Colonic mucosa (tissue), 4 donors: ENCODE results near the gene ARSB. TPM values are rescaled to one million over a fixed set of nuclear protein-coding genes. Genes with fewer than 3 reads are reported as not detected.
A peak's percentile ranks its signal among the peaks of the same experiment; 100 is the strongest.

ENCODE experiments used
- DNase-seq: peaks from one replicate; pipeline ENCODE4 v3.0.0-alpha.2; 2020
- H3K27ac ChIP-seq: fragments of 200-600 bp; one replicate; pipeline ENCODE4 v1.8.0; 2021
- H3K27me3 ChIP-seq: fragments of 200-600 bp; one replicate; pipeline ENCODE4 v1.8.0; 2021
- H3K36me3 ChIP-seq: fragments of 200-600 bp; one replicate; pipeline ENCODE4 v1.8.0; 2021
- H3K4me1 ChIP-seq: fragments of 200-600 bp; one replicate; pipeline ENCODE4 v1.8.0; 2021; ENCODE audit warnings: mild to moderate bottlenecking
- H3K4me3 ChIP-seq: fragments of 200-600 bp; one replicate; pipeline ENCODE4 v1.8.0; 2021
- H3K9ac ChIP-seq, 2 donors: one replicate each; pipeline ENCODE4 v1.7.0; 2013; ENCODE audit warnings: control low read depth in 2 of 2, low read depth in 2 of 2, low read length in 2 of 2
- H3K9me3 ChIP-seq: fragments of 200-600 bp; one replicate; pipeline ENCODE4 v1.8.0; 2021
- intact Hi-C: fragments of 100-400 bp; cut with DNase I; formaldehyde crosslinking; loops from one replicate; pipeline ENCODE4 v1.14.1; 2022
- total RNA-seq, 2 donors: library from RNA; stranded (reverse); fragmentation: NEBNext Ultra II Directional in 1 of 2; extraction: Animal tissue kit (Norgen Biotek cat#: 25700) in 1 of 2; gene quantifications; one replicate each; pipeline ENCODE4 v1.2.1, GENCODE V29; 2021
- TF ChIP-seq, protein P1 (sequence below): fragments of 200-600 bp; IDR thresholded peaks from one replicate; pipeline ENCODE4 v1.8.0; 2022; ENCODE audit warnings: antibody characterized with exemption, mild to moderate bottlenecking
- donor health status: healthy.
- donor health status: DM: no; HTN: no; CAD: no.
- donor health status: DM: no; HTN: no; CAD: no.

Gene ARSB
- total RNA-seq, 2 donors from 2014 or later = 10.1 to 11.4 TPM

GRCh38 chr5:78837836-78838235, 147.3 kb downstream of the ARSB start:
- Histone ChIP-seq H3K9ac (no peak overlapping the region), H3K27ac (no peak overlapping the region), H3K4me3 (no peak overlapping the region), H3K27me3 (no peaks in the 10 kb centered on the region), H3K4me1 (no peaks in the 10 kb centered on the region), H3K9me3 (no peaks in the 10 kb centered on the region), H3K36me3 (no peaks in the 10 kb centered on the region)
- intact Hi-C loops = no loop called here
- no peak for DNase-seq
- TF ChIP-seq, protein P1, sequence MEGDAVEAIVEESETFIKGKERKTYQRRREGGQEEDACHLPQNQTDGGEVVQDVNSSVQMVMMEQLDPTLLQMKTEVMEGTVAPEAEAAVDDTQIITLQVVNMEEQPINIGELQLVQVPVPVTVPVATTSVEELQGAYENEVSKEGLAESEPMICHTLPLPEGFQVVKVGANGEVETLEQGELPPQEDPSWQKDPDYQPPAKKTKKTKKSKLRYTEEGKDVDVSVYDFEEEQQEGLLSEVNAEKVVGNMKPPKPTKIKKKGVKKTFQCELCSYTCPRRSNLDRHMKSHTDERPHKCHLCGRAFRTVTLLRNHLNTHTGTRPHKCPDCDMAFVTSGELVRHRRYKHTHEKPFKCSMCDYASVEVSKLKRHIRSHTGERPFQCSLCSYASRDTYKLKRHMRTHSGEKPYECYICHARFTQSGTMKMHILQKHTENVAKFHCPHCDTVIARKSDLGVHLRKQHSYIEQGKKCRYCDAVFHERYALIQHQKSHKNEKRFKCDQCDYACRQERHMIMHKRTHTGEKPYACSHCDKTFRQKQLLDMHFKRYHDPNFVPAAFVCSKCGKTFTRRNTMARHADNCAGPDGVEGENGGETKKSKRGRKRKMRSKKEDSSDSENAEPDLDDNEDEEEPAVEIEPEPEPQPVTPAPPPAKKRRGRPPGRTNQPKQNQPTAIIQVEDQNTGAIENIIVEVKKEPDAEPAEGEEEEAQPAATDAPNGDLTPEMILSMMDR = no peak

DNA sequence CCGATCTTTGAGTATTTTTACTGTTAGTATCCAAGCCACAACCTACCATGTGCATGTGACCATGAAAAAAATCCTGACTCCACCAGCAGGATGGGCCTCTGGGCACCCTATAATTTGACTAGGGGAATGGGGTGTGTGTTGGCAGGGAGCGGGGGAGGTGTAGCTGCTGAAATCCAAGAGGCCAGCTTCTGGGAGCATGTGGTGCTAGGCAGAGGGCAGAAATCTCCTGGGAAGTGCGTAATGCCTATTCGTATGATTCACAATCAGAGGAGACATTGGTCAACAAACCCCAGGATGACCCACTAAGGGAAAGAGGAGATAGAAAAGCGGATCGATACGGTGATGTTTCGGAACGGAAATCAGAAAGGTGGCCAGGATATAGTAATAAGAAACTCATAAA, 149.9 kb downstream of the ARSB start:
- Histone ChIP-seq H3K4me1 (no peaks in the 10 kb centered on the region), H3K27ac (no peak overlapping the region), H3K4me3 (no peak overlapping the region), H3K36me3 (no peaks in the 10 kb centered on the region), H3K9me3 (no peaks in the 10 kb centered on the region), H3K9ac (no peak overlapping the region), H3K27me3 (no peaks in the 10 kb centered on the region)
- DNase-seq = no peak
- intact Hi-C loops = no loop called here
- TF ChIP-seq, protein P1 = no peak

- no peaks in the 10 kb centered on the region for H3K9me3 ChIP-seq
- TF ChIP-seq, protein P1 = no peak
- no peak for DNase-seq
- no peaks in the 10 kb centered on the region for H3K4me1 ChIP-seq
- H3K4me3 ChIP-seq = no peak overlapping the region
- intact Hi-C loops = no loop called here
- H3K9ac ChIP-seq = no peak overlapping the region
- no peak overlapping the region for H3K27ac ChIP-seq
- no peaks in the 10 kb centered on the region for H3K36me3 ChIP-seq
- H3K27me3 ChIP-seq = no peaks in the 10 kb centered on the region
These were observed 151.8 kb downstream of the ARSB start for GRCh38 chr5:78833284-78833683.

- no peak for DNase-seq
- intact Hi-C loops = no loop called here
- TF ChIP-seq, protein P1 = no peak
- Histone ChIP-seq H3K9ac (no peak overlapping the region), H3K9me3 (no peaks in the 10 kb centered on the region), H3K4me3 (no peak overlapping the region), H3K27me3 (no peaks in the 10 kb centered on the region), H3K4me1 (no peaks in the 10 kb centered on the region), H3K36me3 (no peaks in the 10 kb centered on the region), H3K27ac (no peak overlapping the region)
These were observed 154.5 kb downstream of the ARSB start for GRCh38 chr5:78830528-78831046.

GRCh38 chr5:78829811-78830527, 155.1 kb downstream of the ARSB start:
- intact Hi-C loops = no loop called here
- H3K4me1 ChIP-seq = no peaks in the 10 kb centered on the region
- H3K27ac ChIP-seq = no peak overlapping the region
- no peak overlapping the region for H3K4me3 ChIP-seq
- H3K9ac ChIP-seq = no peak overlapping the region
- no peaks in the 10 kb centered on the region for H3K9me3 ChIP-seq
- H3K27me3 ChIP-seq = no peaks in the 10 kb centered on the region
- TF ChIP-seq, protein P1 = no peak
- DNase-seq = peak; percentile 30
- H3K36me3 ChIP-seq = no peaks in the 10 kb centered on the region
